SK-N-SH treated with all-trans-retinoic acid at 6 μM for 48 hours (cell line): ENCODE results near the gene CDC26.
"Not testable (repeated sequence)": the region's sequence is repeated elsewhere in the genome, so short reads cannot be mapped to it uniquely, and the experiment has no call there.

ENCODE experiments used
- ATAC-seq: fragments of 200-7000 bp; cut with Tn5 transposase; 3 replicates; pipeline ENCODE4 v1.9.1; 2020; ENCODE audit warnings: mild to moderate bottlenecking, moderate library complexity
- ARNTL ChIP-seq: fragments of 450-650 bp; formaldehyde crosslinking; IDR thresholded peaks from 2 replicates; pipeline ENCODE4 v1.5.0; 2020; ENCODE audit warnings: low read depth, mild to moderate bottlenecking, moderate library complexity, borderline replicate concordance
- BACH2 ChIP-seq: fragments of 250-450 bp; sonication (Bioruptor Pico); IDR thresholded peaks from 2 replicates; pipeline ENCODE4 v1.9.0; 2021; ENCODE audit warnings: mild to moderate bottlenecking, borderline replicate concordance
- ESRRG ChIP-seq: fragments of 250-450 bp; sonication (Bioruptor Pico); IDR thresholded peaks from 2 replicates; pipeline ENCODE4 v1.6.1; 2021; ENCODE audit warnings: mild to moderate bottlenecking
- GLIS3 ChIP-seq: fragments of 250-450 bp; sonication (Bioruptor Pico); IDR thresholded peaks from 2 replicates; pipeline ENCODE4 v1.5.0; 2020; ENCODE audit warnings: mild to moderate bottlenecking, moderate library complexity
- ISL1 ChIP-seq: fragments of 250-450 bp; sonication (Bioruptor Pico); IDR thresholded peaks from 2 replicates; pipeline ENCODE4 v2.1.2; 2022; ENCODE audit warnings: mild to moderate bottlenecking, moderate library complexity
- OSR1 ChIP-seq: fragments of 250-450 bp; sonication (Bioruptor Pico); IDR thresholded peaks from 2 replicates; pipeline ENCODE4 v1.8.0; 2022; ENCODE audit warnings: moderate library complexity, mild to moderate bottlenecking, inconsistent platforms
- PPARA ChIP-seq: fragments of 250-450 bp; sonication (Bioruptor Pico); IDR thresholded peaks from 2 replicates; pipeline ENCODE4 v1.5.0; 2020; ENCODE audit warnings: mild to moderate bottlenecking, borderline replicate concordance
- RARB ChIP-seq: fragments of 250-450 bp; sonication (Bioruptor Pico); IDR thresholded peaks from 2 replicates; pipeline ENCODE4 v1.8.0; 2021; ENCODE audit warnings: mild to moderate bottlenecking, moderate library complexity
- SNAI2 ChIP-seq: fragments of 250-450 bp; sonication (Bioruptor Pico); IDR thresholded peaks from 2 replicates; pipeline ENCODE4 v1.5.0; 2020; ENCODE audit warnings: mild to moderate bottlenecking, moderate library complexity
- TSHZ2 ChIP-seq: fragments of 250-450 bp; sonication (Bioruptor Pico); IDR thresholded peaks from 2 replicates; pipeline ENCODE4 v1.5.0; 2020; ENCODE audit warnings: mild to moderate bottlenecking, moderate library complexity
- ZC3H10 ChIP-seq: fragments of 250-450 bp; sonication (Bioruptor Pico); IDR thresholded peaks from 2 replicates; pipeline ENCODE4 v1.5.1; 2021; ENCODE audit warnings: mild to moderate bottlenecking, moderate library complexity
- ZFP3 ChIP-seq: fragments of 250-450 bp; sonication (Bioruptor Pico); IDR thresholded peaks from 2 replicates; pipeline ENCODE4 v1.5.0; 2020; ENCODE audit warnings: mild to moderate bottlenecking, moderate library complexity
- ZFP30 ChIP-seq: fragments of 450-650 bp; formaldehyde crosslinking; IDR thresholded peaks from 2 replicates; pipeline ENCODE4 v1.5.0; 2022; ENCODE audit warnings: mild to moderate bottlenecking, moderate library complexity
- ZNF565 ChIP-seq: fragments of 450-650 bp; formaldehyde crosslinking; conservative IDR thresholded peaks from 2 replicates; pipeline ENCODE4 v1.5.0; 2020; ENCODE audit warnings: low read depth, mild to moderate bottlenecking, moderate library complexity
- TF ChIP-seq, protein P1 (sequence below): fragments of 250-450 bp; sonication (Bioruptor Pico); IDR thresholded peaks from 2 replicates; pipeline ENCODE4 v1.8.0; 2020; ENCODE audit warnings: mild to moderate bottlenecking, moderate library complexity, borderline replicate concordance
- TF ChIP-seq, protein P2 (sequence below): fragments of 250-450 bp; sonication (Bioruptor Pico); IDR thresholded peaks from 2 replicates; pipeline ENCODE4 v1.5.1; 2021; ENCODE audit warnings: mild to moderate bottlenecking, moderate library complexity
- TF ChIP-seq, protein P3 (sequence below): fragments of 250-450 bp; sonication (Bioruptor Pico); IDR thresholded peaks from 2 replicates; pipeline ENCODE4 v1.5.1; 2020; ENCODE audit warnings: low read depth, mild to moderate bottlenecking, moderate library complexity
- TF ChIP-seq, protein P4 (sequence below): fragments of 250-450 bp; sonication (Bioruptor Pico); IDR thresholded peaks from 2 replicates; pipeline ENCODE4 v1.8.0; 2021; ENCODE audit warnings: low read depth, mild to moderate bottlenecking, moderate library complexity, borderline replicate concordance

Gene CDC26

GRCh38 chr9:113254991-113255390 is 20.4 kb downstream of the CDC26 start (continued):
- TF ChIP-seq, protein P1, sequence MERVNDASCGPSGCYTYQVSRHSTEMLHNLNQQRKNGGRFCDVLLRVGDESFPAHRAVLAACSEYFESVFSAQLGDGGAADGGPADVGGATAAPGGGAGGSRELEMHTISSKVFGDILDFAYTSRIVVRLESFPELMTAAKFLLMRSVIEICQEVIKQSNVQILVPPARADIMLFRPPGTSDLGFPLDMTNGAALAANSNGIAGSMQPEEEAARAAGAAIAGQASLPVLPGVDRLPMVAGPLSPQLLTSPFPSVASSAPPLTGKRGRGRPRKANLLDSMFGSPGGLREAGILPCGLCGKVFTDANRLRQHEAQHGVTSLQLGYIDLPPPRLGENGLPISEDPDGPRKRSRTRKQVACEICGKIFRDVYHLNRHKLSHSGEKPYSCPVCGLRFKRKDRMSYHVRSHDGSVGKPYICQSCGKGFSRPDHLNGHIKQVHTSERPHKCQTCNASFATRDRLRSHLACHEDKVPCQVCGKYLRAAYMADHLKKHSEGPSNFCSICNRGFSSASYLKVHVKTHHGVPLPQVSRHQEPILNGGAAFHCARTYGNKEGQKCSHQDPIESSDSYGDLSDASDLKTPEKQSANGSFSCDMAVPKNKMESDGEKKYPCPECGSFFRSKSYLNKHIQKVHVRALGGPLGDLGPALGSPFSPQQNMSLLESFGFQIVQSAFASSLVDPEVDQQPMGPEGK: no peak
- no peak for TF ChIP-seq ZFP3 (CRISPR knock-in tag)
- TF ChIP-seq GLIS3 (CRISPR knock-in tag): peak; percentile 66; the same call in 1 of the 2 replicates
- no peak for TF ChIP-seq PPARA
- TF ChIP-seq, protein P2, sequence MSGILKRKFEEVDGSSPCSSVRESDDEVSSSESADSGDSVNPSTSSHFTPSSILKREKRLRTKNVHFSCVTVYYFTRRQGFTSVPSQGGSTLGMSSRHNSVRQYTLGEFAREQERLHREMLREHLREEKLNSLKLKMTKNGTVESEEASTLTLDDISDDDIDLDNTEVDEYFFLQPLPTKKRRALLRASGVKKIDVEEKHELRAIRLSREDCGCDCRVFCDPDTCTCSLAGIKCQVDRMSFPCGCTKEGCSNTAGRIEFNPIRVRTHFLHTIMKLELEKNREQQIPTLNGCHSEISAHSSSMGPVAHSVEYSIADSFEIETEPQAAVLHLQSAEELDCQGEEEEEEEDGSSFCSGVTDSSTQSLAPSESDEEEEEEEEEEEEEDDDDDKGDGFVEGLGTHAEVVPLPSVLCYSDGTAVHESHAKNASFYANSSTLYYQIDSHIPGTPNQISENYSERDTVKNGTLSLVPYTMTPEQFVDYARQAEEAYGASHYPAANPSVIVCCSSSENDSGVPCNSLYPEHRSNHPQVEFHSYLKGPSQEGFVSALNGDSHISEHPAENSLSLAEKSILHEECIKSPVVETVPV (CRISPR knock-in tag): peak; percentile 88; the same call in 1 of the 2 replicates
- 0 out of 2 replicates have a peak, but pooled peaks have one; percentile 53 for TF ChIP-seq ZNF565 (CRISPR knock-in tag)
- TF ChIP-seq ZC3H10: no peak
- TF ChIP-seq ISL1: peak; percentile 67
- TF ChIP-seq BACH2 (CRISPR knock-in tag): no peak

DNA sequence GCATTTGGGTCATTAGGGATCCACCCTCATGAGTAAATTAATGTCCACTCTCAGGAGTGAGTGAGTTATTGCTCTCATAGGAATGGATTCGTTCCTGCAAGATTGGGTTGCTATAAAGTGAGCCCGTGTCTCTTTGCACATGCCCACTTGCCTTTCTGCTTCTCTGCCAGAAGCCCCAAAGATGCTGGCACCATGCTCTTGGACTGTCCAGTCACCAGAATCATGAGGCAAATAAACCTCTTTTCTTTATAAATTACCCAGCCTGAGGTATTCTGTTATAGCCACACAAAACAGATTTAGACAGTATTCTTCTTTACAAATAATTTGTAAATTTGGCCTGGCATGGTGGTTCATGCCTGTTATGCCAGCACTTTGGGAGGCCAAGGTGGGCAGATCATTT is 24.6 kb downstream of the CDC26 start:
- ATAC-seq: no peak

GRCh38 chr9:113249661-113250060 is 25.7 kb downstream of the CDC26 start:
- not testable (repeated sequence) for ATAC-seq

More for the DNA sequence above, 24.6 kb downstream of the CDC26 start:
- no peak for TF ChIP-seq OSR1 (CRISPR knock-in tag)
- TF ChIP-seq ZFP30 (CRISPR knock-in tag): no peak
- TF ChIP-seq, protein P3, sequence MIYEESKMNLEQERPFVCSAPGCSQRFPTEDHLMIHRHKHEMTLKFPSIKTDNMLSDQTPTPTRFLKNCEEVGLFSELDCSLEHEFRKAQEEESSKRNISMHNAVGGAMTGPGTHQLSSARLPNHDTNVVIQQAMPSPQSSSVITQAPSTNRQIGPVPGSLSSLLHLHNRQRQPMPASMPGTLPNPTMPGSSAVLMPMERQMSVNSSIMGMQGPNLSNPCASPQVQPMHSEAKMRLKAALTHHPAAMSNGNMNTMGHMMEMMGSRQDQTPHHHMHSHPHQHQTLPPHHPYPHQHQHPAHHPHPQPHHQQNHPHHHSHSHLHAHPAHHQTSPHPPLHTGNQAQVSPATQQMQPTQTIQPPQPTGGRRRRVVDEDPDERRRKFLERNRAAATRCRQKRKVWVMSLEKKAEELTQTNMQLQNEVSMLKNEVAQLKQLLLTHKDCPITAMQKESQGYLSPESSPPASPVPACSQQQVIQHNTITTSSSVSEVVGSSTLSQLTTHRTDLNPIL: no peak
- TF ChIP-seq SNAI2 (CRISPR knock-in tag): no peak
- no peak for TF ChIP-seq ZNF565 (CRISPR knock-in tag)
- TF ChIP-seq, protein P2 (CRISPR knock-in tag): no peak
- no peak for TF ChIP-seq ZFP3 (CRISPR knock-in tag)
- TF ChIP-seq TSHZ2: no peak
- TF ChIP-seq, protein P4, sequence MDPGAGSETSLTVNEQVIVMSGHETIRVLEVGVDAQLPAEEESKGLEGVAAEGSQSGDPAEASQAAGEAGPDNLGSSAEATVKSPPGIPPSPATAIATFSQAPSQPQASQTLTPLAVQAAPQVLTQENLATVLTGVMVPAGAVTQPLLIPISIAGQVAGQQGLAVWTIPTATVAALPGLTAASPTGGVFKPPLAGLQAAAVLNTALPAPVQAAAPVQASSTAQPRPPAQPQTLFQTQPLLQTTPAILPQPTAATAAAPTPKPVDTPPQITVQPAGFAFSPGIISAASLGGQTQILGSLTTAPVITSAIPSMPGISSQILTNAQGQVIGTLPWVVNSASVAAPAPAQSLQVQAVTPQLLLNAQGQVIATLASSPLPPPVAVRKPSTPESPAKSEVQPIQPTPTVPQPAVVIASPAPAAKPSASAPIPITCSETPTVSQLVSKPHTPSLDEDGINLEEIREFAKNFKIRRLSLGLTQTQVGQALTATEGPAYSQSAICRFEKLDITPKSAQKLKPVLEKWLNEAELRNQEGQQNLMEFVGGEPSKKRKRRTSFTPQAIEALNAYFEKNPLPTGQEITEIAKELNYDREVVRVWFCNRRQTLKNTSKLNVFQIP: no peak
- TF ChIP-seq RARB: no peak
- TF ChIP-seq ZC3H10: no peak
- TF ChIP-seq BACH2 (CRISPR knock-in tag): no peak
- TF ChIP-seq ARNTL (CRISPR knock-in tag): no peak

GRCh38 chr9:113247640-113248039 is 27.7 kb downstream of the CDC26 start:
- no peak for TF ChIP-seq GLIS3 (CRISPR knock-in tag)
- TF ChIP-seq, protein P1: no peak
- TF ChIP-seq, protein P2 (CRISPR knock-in tag): no peak
- TF ChIP-seq, protein P4: no peak
- TF ChIP-seq RARB: no peak
- no peak for TF ChIP-seq ESRRG (CRISPR knock-in tag)

More at GRCh38 chr9:113247640-113248039, 27.7 kb downstream of the CDC26 start:
- ATAC-seq: no peak
